Fibroblast of upper back skin (primary cell): ENCODE data around the gene NEK1.

Experiments used
- DNase-seq: peaks from one replicate; pipeline ENCODE4 v3.0.0-alpha.2; 2013

NEK1 gene

GRCh38 chr4:169611991-169612870, at the start of gene NEK1:
TSS of gene NEK1 (minus strand) at chr4:169612583. CDS start at chr4:169602630, 9,953 bp downstream.
- DNase-seq: peak; percentile 88

GRCh38 chr4:169661761-169662160, 49.4 kb upstream of the NEK1 start:
- DNase-seq: no peak

GRCh38 chr4:169660929-169661328, 48.5 kb upstream of the NEK1 start:
- no peak for DNase-seq

- DNase-seq: peak; percentile 98
Measured at GRCh38 chr4:169659716-169660670, 47.6 kb upstream of the NEK1 start.

GRCh38 chr4:169658975-169659715, 46.8 kb upstream of the NEK1 start:
- DNase-seq: no peak

GRCh38 chr4:169658196-169658595, 45.8 kb upstream of the NEK1 start:
- DNase-seq: no peak

- no peak for DNase-seq
Measured at GRCh38 chr4:169657470-169658107, 45.2 kb upstream of the NEK1 start.

GRCh38 chr4:169655401-169655800, 43.0 kb upstream of the NEK1 start:
- no peak for DNase-seq

GRCh38 chr4:169652535-169652934, 40.2 kb upstream of the NEK1 start:
- DNase-seq: no peak

GRCh38 chr4:169650227-169650936, 38.0 kb upstream of the NEK1 start:
- no peak for DNase-seq

GRCh38 chr4:169649545-169650226, 37.3 kb upstream of the NEK1 start:
- no peak for DNase-seq

- DNase-seq: no peak
Measured at GRCh38 chr4:169645627-169646026, 33.2 kb upstream of the NEK1 start.

GRCh38 chr4:169644802-169645201, 32.4 kb upstream of the NEK1 start:
- DNase-seq: no peak

- DNase-seq: peak; percentile 89
Measured at GRCh38 chr4:169640261-169640870, 28.0 kb upstream of the NEK1 start.

- DNase-seq: no peak
Measured at GRCh38 chr4:169634975-169635374, 22.6 kb upstream of the NEK1 start.

GRCh38 chr4:169632896-169633295, 20.5 kb upstream of the NEK1 start:
- DNase-seq: no peak

GRCh38 chr4:169630069-169630468, 17.7 kb upstream of the NEK1 start:
- no peak for DNase-seq

- DNase-seq: no peak
Measured at GRCh38 chr4:169628579-169628978, 16.2 kb upstream of the NEK1 start.

- DNase-seq: no peak
Measured at GRCh38 chr4:169627307-169627706, 14.9 kb upstream of the NEK1 start.
